Spinal cord (tissue), 10 donors: Measurements from ENCODE around the gene ATP2B2. TPM values are rescaled to one million over a fixed set of nuclear protein-coding genes. Genes with fewer than 3 reads are reported as not detected.

Source experiments
- DNase-seq, 6 donors: peaks; one replicate each; pipeline versions ENCODE4 v3.0.0 to v3.0.0-alpha.2; 2013 to 2015; ENCODE audit warnings: low spot score in 6 of 6, low read depth in 4 of 6
- H3K27ac ChIP-seq: one replicate; pipeline ENCODE4 v1.5.1; 2013; ENCODE audit warnings: low read depth, low read length, control low read depth
- H3K27me3 ChIP-seq: one replicate; pipeline ENCODE4 v1.6.1; 2013; ENCODE audit warnings: low read length; ENCODE audit not compliant: control insufficient read depth, insufficient read depth
- H3K36me3 ChIP-seq: one replicate; pipeline ENCODE4 v1.6.1; 2013; ENCODE audit warnings: low read length; ENCODE audit not compliant: control insufficient read depth, insufficient read depth
- H3K4me1 ChIP-seq: one replicate; pipeline ENCODE4 v1.6.1; 2013; ENCODE audit warnings: low read length; ENCODE audit not compliant: control insufficient read depth, insufficient read depth
- H3K4me3 ChIP-seq: one replicate; pipeline ENCODE4 v1.5.1; 2013; ENCODE audit warnings: low read depth, low read length, control low read depth
- H3K9me3 ChIP-seq: one replicate; pipeline ENCODE4 v1.6.1; 2013; ENCODE audit warnings: low read length; ENCODE audit not compliant: control insufficient read depth, insufficient read depth
- WGBS: methylation state at CpG from one replicate; pipeline ENCODE4 v1.1.5; 2013; ENCODE audit warnings: missing lambda C conversion rate; ENCODE audit not compliant: insufficient coverage; 5-methylcytosine and 5-hydroxymethylcytosine counted together
- polyA plus RNA-seq, 2 donors: library from polyadenylated mRNA; unstranded; fragments of 120-200 nt; gene quantifications; one replicate each; pipeline ENCODE4 v1.2.1, GENCODE V29; 2013; ENCODE audit not compliant: insufficient read length in 2 of 2
- small RNA-seq: library from RNA; depleted of rRNA; stranded (forward); fragments of <200 nt; gene quantifications from one replicate; pipeline ENCODE3, GENCODE V24; 2014; ENCODE audit warnings: low replicate concordance
- total RNA-seq, 2 donors: library from RNA; depleted of rRNA in 1 of 2; stranded (reverse); fragments of 120-200 nt in 1 of 2; fragments of >200 nt in 1 of 2; gene quantifications; one replicate each; pipeline versions ENCODE4 v1.2.3 to v1.2.4, GENCODE V29; 2013 to 2014
- donor health status: healthy.

The ATP2B2 gene
- total and polyA plus RNA-seq, 4 donors = 25.2 to 94.5 (median 80.4) TPM

DNA sequence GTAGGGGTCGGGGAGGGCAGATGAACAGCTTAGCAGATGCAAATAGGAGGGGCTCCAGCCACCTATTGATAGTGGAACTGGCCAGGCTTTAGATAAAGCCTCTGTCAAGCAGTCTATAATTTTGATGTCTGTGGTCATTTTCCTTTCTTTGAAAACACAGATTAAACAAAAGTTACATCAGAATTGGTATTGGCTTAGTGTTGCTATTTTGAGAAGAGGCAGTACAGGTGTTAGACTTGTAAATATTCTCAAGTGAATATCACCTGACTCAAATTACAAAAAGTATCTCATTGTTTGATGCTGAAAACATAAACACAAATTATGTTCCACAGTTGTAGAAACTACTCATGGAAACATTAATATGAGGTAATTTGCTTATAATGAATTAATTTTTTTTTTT, 230.8 kb downstream of the ATP2B2 start:
- 67% methylated on average over 1 of the region's 1 CpG for WGBS
- Histone ChIP-seq H3K4me3 (no peak overlapping the region), H3K36me3 (peaks cover 51% of the 10 kb centered on the region), H3K4me1 (no peaks in the 10 kb centered on the region), H3K27ac (no peak overlapping the region), H3K27me3 (no peaks in the 10 kb centered on the region), H3K9me3 (no peaks in the 10 kb centered on the region)
- DNase-seq = no peak

Small RNA genes lying within 50 kb of the gene (small RNA-seq; reads per million reads assigned to genes)
- gene MIR378B = 0.49 reads per million, percentile 55 among the genes with 10 or more reads in this experiment
- 0.28 reads per million, percentile 24 among the genes with 10 or more reads in this experiment for gene MIR885
- not detected for gene RF02126

Other genes with a start within 250 kb of the ATP2B2 start
- gene GHRL, start 212.6 kb downstream of the ATP2B2 start, total RNA-seq = under 1 TPM in 1 of 2 donors, not detected in 1; 0.39 TPM
- gene GHRL, start 212.6 kb downstream of the ATP2B2 start, polyA plus RNA-seq = 1 to 10 TPM; 1.6 to 1.9 TPM
- gene SEC13, start 184.5 kb downstream of the ATP2B2 start, total RNA-seq = 100 to 1,000 TPM in 1 of 2 donors, 10 to 100 TPM in 1; 74.0 to 148 TPM
- gene SEC13, start 184.5 kb downstream of the ATP2B2 start, polyA plus RNA-seq = 100 to 1,000 TPM in 1 of 2 donors, 10 to 100 TPM in 1; 86.3 to 109 TPM